HG02588 (cell line): ENCODE data around the gene CELF2.

Source experiments
- ATAC-seq: cut with Tn5 transposase; IDR thresholded peaks from one replicate; pipeline ENCODE4 v1.9.1; 2021; ENCODE audit warnings: mild to moderate bottlenecking, moderate library complexity; ENCODE audit not compliant: unreplicated experiment

The CELF2 gene

DNA sequence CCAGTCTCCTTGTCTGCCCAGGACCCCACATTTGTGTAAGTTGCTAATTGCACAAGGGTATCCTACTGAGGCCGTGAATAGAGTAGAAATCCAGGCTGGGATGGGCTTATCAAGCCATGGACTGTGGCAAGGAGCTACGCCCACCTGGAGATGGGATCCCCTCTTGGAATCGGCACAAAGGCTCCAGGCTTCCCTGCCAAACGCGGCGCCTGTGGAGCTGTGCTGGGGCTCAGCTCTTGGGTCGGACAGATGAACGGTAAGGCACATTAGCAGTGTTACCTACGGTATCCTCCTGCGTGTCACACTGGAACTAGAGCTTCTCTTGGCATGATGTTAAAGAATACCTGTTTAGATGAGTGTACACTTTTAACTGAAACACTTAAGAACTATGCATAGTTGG lies 196.7 kb downstream of the CELF2 start:
- no peak for ATAC-seq

DNA sequence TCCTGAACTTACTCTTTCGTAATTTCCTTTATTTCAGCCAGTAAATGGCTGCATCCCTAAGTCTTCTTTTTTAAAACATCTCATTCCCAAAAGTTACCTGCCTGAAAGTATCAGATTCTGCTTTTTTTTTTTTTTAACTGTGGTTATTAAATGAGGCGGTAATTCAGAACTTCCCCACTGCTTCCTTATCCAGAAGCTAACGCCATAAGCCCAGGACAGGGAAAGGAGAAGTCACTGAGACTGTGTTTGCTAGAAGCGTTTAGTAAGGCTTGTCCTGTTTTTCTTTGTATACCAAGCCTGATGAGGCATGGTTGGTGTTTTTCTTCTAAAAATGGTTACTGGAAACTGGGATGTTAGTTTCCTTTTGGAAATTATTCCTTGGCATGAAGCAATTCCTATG lies 197.8 kb downstream of the CELF2 start:
- ATAC-seq, result no peak

DNA sequence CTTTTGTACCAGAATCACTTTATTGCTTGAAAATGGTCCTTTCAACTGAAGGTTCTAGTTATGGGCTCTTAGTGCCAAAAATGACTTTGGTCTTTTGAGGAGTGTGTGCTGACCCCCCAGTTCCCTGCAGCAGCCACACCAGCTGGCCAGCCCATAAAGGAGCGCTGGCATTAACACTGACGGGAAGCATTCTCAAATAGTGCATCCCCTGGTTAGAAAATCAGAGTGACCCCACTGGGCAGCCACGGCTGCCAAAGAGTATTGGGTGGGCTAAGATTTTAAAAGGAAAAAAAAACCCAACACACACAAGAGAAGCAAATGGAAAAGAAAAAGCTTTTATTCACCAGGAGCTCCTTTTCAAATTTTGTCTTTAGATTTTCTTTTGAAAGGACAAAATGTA lies 199.8 kb downstream of the CELF2 start:
- no peak for ATAC-seq

DNA sequence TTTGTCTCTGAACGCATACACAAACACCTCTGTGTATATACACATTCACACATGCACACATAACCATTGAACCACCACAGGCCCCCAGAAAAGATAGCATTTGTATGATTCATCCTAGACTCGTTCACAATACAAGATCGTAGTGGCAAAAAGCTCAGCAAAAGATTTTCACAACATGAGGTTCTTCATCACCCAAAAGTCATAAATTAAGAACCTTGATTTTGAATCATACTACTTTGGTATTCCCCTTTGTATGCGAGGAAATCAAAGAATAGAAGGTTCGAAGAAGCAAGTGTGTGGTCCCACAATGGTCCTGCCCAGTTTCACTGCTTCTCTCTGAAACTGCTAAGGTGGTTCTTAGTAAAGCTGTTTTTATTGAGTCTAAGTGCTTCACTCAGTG lies 200.7 kb downstream of the CELF2 start:
- ATAC-seq, result no peak

DNA sequence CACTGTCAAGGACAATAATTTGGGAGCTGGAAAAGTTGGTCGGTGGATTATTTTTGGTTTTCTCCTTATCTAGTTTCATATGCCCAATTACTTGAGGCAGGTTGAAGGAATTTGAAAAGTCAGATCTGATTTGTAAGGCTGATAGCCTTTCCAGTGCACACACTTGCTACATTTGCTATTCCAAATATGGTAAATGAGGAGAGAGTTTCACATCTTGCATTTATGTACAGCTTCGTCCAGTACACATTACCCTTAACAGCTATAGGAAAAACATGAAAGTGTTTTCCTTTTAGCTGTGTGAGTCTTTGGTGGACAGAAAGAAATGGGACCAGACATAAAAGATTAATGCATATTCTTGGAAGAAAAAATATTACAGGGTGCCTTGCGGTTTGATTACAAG lies 201.8 kb downstream of the CELF2 start:
- no peak for ATAC-seq

DNA sequence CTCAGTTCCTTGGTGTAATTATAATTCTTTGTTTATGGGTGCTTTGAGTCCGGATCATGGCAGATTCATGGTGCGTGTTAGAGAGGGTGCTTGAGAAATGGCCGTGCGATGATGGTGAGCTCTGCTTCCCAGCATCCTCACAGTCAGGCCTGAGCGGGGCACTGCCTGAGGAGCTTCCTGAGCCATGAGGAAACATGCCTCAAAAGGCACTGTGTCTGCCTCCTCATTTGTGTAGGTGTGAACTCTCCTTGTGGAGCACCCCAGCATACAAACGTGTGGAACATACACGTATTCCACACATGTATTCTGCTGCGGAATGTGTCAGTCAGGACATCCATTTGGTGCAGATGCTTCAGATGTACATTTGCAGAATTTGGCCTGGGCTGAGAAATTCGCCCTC lies 205.4 kb downstream of the CELF2 start:
- no peak for ATAC-seq

GRCh38 chr10:11223507-11224140 lies 206.0 kb downstream of the CELF2 start:
- ATAC-seq, result no peak

DNA sequence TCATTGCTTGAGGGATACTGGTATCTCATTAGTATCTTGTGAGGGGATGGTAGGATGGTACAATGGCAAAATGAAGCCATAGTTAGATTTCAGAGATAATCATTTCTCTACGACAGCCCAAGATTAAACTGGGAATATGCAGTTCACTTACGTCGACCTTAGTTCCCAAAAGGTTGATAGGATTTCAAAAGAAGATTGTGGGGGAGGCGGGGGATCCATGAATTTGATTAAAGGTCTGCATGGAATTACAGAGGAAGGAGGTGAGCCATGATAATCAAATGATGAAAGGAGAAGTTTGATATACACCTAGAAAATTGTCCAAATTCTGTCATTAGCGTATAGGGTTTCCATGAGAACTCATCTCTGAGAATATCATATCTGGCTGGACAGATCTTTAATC lies 206.6 kb downstream of the CELF2 start:
- ATAC-seq, result no peak

DNA sequence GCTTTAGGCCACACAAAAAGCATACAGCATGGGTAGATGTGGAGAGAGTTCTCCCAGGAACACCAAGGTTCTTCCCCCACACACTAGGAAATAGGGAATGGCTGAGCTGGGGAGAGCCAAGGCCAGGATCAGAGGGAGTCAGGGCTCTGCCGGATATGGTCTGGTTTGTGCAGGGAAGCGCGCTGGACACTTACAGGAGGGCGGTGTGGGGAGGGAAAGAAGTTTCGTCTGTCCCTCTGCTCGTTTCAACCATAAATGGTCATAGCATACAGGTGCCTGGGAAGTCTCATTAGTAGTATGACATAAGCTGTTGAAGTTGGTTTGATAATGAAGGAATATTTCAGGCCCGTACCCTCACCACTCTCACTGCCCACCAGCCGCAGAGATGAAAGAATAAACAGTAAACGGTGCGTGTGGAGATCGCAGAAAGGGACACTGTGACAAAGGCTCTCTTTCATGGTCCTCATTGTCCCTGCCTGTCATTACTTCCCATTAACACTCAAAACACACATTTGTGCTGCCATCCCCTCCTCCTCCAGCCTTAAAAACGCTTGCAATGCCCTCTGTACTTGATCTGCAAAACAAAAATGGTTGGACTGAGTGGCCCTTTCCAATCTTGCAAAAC lies 207.2 kb downstream of the CELF2 start:
- ATAC-seq, result no peak

- ATAC-seq, result peak; percentile 40
These were observed 208.3 kb downstream of the CELF2 start for GRCh38 chr10:11225935-11226334.

DNA sequence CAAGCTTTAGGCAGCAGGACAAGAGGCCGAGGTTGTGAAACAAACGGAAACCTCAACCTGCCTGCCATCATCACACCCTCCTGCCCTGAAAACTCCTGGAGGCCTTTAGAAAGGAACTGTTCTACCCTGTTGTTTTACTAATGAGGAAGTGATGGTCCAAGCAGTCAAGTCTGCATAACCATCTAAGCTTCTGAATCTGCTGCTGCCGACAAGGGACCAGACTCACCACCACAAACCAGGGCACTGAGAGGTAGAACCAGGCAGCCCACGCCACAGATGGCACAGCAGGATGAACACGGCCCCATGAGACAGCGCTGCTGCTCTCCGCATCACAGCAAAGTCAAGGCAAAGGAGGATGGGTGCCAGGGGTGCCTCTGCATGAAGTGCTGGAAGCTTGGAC lies 209.4 kb downstream of the CELF2 start:
- peak; percentile 51 for ATAC-seq

DNA sequence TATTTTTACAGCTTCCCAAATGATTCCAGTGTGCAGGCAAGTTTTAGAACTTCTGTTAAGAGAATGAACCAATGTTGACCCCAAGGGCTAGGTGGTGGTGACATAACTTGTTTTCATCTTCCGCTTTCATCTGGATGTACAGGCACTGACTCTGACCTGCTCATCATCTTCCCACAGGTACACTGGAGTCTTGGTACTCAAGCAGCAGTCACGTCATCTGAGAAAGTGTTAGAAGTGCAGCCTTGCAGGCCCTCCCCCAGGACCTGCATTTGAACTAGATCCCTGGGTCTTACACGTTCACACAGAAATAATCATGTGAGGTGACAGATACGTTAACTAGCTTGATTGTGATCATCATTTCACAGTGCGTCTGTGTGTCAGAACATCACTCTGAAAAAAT lies 212.2 kb downstream of the CELF2 start:
- no peak for ATAC-seq

GRCh38 chr10:11230498-11231167 lies 213.0 kb downstream of the CELF2 start:
- no peak for ATAC-seq

DNA sequence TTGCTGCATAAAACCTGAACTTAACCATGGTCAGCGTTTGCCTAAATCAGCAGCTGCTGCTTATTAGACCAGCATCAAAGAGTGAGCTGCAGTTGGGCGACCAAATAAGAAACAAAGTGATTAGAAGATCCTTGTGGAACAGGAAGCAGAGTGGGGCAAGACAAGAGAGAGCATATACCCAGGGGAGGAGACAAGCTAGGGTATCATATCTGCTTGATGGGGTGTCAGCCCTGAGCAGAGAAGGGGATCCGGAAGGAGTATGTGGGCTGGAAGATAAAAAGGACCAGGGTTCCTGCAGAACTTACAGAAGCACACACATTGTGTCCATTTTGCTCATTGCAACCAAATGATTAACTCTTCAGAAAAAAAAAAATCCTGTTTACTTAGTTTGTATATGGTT lies 213.6 kb downstream of the CELF2 start:
- ATAC-seq, result no peak

DNA sequence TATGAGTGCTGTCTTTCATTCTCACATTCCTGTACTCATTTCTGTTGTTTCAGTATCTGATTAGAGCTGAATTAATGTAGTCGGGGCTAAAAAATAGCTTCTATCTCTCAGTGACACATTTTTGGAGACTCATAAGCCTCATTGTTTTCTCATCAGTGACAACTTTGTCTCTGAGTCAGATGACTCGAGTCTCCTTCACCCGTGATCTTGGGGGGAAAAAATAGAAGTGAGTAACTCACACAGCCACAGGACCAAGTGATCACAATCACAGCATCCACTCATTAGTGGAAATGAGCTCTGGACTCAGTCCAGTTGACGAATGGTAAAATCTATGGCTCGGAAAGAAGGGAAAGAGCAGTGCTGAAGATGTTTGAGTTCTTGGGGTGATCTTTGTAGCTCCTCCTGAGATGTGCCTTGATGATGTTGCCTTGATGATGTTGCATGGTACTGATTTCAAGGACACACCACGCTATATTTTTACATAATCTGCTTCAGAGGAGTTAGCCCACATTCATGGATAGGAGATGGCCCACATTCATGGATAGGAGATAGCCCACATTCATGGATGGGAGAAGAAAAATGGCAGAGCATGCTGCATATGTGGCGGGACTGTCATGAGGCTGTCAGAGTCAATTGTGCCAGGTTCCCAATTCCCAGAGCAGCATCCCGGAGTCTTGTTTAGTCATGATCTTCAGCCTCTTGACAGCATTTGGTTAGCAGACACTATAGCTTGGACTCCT lies 214.7 kb downstream of the CELF2 start:
- no peak for ATAC-seq

DNA sequence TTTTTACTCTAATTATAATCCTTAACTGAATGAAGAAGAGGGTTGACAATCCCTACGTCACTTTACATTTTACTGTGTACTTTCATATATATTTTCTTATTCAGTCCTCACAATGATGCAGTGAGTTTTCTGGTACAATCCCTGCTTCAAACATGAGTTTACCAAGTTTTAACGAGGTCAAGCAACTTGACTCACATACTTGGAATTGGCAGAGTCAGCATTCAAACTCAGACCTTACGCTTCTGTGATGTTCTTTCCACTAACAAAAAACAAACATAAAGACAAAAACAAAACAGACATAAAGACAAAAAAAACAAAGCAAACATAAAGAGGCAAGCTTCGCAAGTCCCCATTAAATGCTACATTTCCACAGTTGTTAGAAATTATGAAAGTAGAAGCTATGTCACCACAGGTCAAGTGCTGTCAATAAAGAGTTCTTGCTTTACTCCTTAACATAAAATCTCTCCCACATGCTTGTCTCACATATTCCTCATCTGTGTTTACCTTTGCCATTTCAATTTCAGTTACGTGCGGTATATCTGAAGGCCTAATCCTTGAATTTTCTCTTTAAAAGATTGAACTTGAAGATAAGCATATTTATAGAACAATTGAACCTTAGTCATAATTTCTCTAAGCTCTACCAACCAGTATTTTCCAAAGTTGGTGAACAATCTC lies 217.3 kb downstream of the CELF2 start:
- ATAC-seq, result no peak

- no peak for ATAC-seq
These were observed 218.1 kb downstream of the CELF2 start for GRCh38 chr10:11235771-11236170.

DNA sequence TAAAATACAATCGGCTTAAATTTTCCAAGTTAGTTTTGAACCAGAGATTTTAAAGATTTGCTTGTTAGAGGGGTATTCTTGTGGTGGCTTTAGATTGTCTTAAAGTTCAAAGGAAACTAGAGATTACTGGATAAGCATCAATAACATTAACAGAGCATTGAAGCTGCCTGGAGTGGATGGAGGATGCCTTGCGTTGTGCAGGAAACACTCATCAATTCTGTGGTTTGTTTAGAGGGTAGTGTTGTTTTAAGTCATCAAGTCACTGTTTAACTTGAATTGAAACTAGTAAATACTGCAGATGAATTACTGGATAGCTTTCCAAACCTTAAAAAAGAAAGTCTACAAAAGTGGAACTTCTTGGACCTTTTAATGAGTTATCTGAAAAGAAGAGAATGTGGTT lies 218.6 kb downstream of the CELF2 start:
- ATAC-seq, result peak; percentile 77

- no peak for ATAC-seq
These were observed 219.9 kb downstream of the CELF2 start for GRCh38 chr10:11237571-11237970.

GRCh38 chr10:11238893-11239292 lies 221.2 kb downstream of the CELF2 start:
- no peak for ATAC-seq

- ATAC-seq, result no peak
These were observed 223.0 kb downstream of the CELF2 start for GRCh38 chr10:11240641-11241040.
